Esophagus squamous epithelium (tissue), 4 donors: ENCODE results near the gene EIF1AD.

Source experiments
- CTCF ChIP-seq, 6 experiments: fragments of 450-650 bp in 4 of 6; fragments of 200-600 bp in 2 of 6; sonication (generic) in 2 of 6; IDR thresholded peaks; one replicate each; pipeline ENCODE4 v1.5.1; 2016 to 2019; ENCODE audit warnings: antibody characterized with exemption in 6 of 6, mild to moderate bottlenecking in 4 of 6, moderate library complexity in 4 of 6
- POLR2A ChIP-seq, 4 donors: fragments of 450-650 bp; IDR thresholded peaks; one replicate each; pipeline ENCODE4 v1.6.1; 2017; ENCODE audit warnings: antibody characterized with exemption in 4 of 4, mild to moderate bottlenecking in 4 of 4, moderate library complexity in 3 of 4

DNA sequence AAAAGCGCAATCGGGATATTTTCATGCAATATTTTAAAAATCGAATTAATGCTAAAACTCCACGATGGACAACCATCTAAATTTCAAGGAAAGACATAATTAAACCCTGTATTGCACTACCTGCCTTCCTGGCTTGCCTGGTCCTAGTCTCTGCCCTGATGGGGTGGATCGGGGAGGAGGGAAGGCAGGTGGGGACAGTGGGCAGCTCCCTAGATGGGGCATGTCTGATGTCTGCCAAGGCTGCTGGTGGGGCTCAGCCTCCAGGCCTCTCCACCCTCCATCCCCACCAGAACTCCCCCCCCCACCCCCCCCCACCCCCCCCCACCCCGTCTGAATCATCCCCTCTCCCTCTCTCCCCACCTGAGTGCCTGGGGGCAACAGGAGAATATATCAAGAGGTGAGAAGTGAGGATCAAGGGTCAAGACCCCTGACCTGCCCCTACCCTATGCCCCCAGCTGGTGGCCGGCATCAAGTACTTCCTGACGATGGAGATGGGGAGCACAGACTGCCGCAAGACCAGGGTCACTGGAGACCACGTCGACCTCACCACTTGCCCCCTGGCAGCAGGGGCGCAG, 10.5 kb upstream of the EIF1AD start:
- TF ChIP-seq CTCF (IDR thresholded peaks at IDR 0.05), result no peak
- TF ChIP-seq POLR2A (IDR thresholded peaks at IDR 0.05), result no peak
